ENCODE data around the gene TKTL1. TPM values are rescaled to one million over a fixed set of nuclear protein-coding genes. Genes with fewer than 3 reads are reported as not detected.

The TKTL1 gene
- total and polyA plus RNA-seq, 12 donors = 0.16 to 1.1 (median 0.53) TPM; not detected in 6

DNA sequence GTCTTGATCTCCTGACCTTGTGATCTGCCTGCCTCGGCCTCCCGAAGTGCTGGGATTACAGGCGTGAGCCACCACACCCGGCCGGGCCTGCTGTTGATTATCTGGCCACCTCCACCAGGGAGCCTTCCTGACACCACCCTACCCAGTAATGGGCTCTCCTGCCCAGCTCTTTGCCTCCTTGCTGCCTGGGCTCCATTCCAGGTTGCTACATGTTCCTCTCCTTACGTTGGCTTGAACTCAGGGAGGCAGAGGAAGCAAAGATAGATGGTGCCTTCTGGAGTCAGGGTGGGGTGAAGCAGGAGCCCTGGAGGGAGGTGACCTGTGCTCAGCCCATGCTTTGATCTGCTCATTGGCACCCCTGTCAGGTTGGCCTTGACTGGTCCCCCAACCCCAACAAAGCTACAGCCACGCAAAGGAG is 52.5 kb downstream of the TKTL1 start:
- H3K27me3 ChIP-seq = no peaks in the 10 kb centered on the region
- H3K36me3 ChIP-seq (replicated peaks in 1 of 2) = peaks cover 0 to 43% of the 10 kb centered on the region in 2 donors
- no peak overlapping the region for H3K27ac ChIP-seq
- H3K4me1 ChIP-seq (replicated peaks in 1 of 2) = no peaks in the 10 kb centered on the region
- intact Hi-C loops (cut with DNase I) = no loop called here
- peak in 1 of 7 donors; percentile 29 for DNase-seq
- 73 to 78% (median 78%) methylated on average over 7 of the region's 7 CpGs; no CpG with 5 or more reads in 1 of the 4 donors for WGBS, 4 donors
- TF ChIP-seq, protein P1, sequence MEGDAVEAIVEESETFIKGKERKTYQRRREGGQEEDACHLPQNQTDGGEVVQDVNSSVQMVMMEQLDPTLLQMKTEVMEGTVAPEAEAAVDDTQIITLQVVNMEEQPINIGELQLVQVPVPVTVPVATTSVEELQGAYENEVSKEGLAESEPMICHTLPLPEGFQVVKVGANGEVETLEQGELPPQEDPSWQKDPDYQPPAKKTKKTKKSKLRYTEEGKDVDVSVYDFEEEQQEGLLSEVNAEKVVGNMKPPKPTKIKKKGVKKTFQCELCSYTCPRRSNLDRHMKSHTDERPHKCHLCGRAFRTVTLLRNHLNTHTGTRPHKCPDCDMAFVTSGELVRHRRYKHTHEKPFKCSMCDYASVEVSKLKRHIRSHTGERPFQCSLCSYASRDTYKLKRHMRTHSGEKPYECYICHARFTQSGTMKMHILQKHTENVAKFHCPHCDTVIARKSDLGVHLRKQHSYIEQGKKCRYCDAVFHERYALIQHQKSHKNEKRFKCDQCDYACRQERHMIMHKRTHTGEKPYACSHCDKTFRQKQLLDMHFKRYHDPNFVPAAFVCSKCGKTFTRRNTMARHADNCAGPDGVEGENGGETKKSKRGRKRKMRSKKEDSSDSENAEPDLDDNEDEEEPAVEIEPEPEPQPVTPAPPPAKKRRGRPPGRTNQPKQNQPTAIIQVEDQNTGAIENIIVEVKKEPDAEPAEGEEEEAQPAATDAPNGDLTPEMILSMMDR (IDR thresholded peaks at IDR 0.05) = no peak
- TF ChIP-seq POLR2A (IDR thresholded peaks at IDR 0.05) = no peak
- H3K9me3 ChIP-seq (replicated peaks in 1 of 3) = no peaks in the 10 kb centered on the region
- H3K4me3 ChIP-seq = no peak overlapping the region

DNA sequence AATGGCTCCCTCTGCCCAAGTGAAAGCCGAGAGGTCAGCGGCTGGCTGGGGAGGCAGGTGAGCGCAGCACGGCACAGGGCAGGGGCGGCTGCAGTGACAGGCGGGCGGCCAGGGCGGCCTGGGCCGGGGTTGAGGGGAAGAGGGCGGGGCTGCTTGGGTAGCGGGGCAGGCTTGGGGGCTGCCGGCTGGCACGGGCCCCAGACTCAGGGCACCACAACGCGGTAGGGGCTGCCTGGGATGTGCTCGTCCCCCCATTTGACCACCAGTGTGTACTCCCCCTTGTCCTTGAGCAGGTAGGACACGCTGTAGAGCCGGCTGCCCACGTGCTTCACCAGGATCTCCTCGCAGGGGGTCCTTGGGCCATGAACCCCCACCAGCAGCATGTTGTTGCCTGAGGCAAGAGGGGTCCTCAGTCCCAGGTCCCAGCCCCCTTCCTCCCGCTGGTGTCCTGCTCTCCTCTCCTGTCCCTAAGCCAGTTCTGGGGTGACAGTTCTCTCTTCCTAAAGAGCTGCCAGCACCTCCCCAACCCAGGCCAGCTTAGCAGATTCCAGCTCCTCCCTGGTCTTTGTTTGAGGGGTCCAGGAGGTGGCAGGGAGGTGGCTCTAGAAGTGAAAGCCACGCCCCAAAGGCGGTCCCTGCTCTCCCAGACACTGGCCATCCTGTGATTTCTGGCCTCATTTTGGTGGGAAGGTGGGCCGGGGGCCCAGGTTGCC is 53.2 kb downstream of the TKTL1 start:
- Histone ChIP-seq H3K36me3 (replicated peaks in 1 of 2) (peaks cover 0 to 50% of the 10 kb centered on the region in 2 donors), H3K27me3 (no peaks in the 10 kb centered on the region), H3K27ac (no peak overlapping the region), H3K4me1 (replicated peaks in 1 of 2) (no peaks in the 10 kb centered on the region), H3K4me3 (no peak overlapping the region), H3K9me3 (replicated peaks in 1 of 3) (no peaks in the 10 kb centered on the region)
- intact Hi-C loops (cut with DNase I) = no loop called here
- no peak for DNase-seq
- TF ChIP-seq, protein P1 (IDR thresholded peaks at IDR 0.05) = no peak
- TF ChIP-seq POLR2A (IDR thresholded peaks at IDR 0.05) = no peak
- WGBS, 4 donors = 89 to 93% (median 91%) methylated on average over 23 to 24 of the region's 24 CpGs; no CpG with 5 or more reads in 1 of the 4 donors

DNA sequence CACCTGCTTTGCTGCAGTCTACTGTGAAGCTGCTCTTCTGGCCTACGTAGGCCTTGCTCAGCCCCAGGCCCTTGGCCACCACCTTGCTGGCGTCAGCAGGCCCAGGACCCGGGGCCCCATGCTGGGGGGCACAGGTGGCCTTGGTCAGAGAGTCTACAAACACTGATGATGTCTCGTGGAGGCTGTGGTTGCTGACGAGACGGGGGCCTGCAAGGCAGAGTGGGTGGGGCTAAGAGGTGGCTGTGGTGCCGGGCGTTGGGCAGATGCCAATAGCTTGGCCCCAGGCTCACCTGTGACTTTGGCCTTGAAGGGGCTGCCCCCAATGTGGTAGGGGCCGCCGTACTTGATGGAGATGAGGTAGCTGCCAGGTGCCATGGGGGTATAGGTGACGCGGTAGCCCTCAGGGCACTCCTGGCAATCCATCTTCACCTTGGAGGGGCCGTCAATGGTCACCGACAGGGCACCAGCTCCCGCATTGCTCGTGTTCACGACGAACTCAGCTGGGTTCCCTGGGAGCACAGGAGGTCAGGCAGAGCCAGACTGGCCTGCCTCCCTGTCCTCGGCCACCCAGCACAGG is 53.9 kb downstream of the TKTL1 start:
- peaks cover 0 to 56% of the 10 kb centered on the region in 2 donors for H3K36me3 ChIP-seq (replicated peaks in 1 of 2)
- no peak for DNase-seq
- WGBS, 4 donors = 72 to 82% (median 76%) methylated on average over 6 to 19 of the region's 19 CpGs

DNA sequence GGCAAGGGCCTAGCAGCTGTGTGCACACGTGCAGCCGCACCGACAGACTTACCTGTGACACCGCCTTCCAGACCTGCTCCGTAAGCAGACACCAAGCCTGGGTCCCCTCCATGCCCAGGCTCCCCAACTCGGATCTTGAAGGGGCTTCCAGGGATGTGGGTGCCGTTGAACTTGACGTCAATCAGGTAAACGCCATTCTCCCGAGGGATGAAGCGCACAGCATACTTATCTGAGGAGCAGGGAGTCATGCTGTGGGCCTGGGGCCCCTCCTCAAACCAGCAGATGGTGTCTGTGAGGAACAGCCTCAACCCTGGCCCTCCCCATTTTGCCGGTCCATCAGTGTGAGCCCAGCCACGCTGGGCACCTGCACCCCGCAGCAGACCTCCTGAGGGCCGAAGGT is 54.4 kb downstream of the TKTL1 start:
- peaks cover 0 to 62% of the 10 kb centered on the region in 2 donors for H3K36me3 ChIP-seq (replicated peaks in 1 of 2)
- no peaks in the 10 kb centered on the region for H3K27me3 ChIP-seq
- H3K4me1 ChIP-seq (replicated peaks in 1 of 2) = no peaks in the 10 kb centered on the region
- H3K9me3 ChIP-seq (replicated peaks in 1 of 3) = no peaks in the 10 kb centered on the region
- no peak overlapping the region for H3K27ac ChIP-seq
- TF ChIP-seq POLR2A (IDR thresholded peaks at IDR 0.05) = no peak
- TF ChIP-seq, protein P1 (IDR thresholded peaks at IDR 0.05) = no peak
- intact Hi-C loops (cut with DNase I) = no loop called here
- no peak overlapping the region for H3K4me3 ChIP-seq
- no peak for DNase-seq
- 85 to 100% (median 91%) methylated on average over 1 to 15 of the region's 15 CpGs for WGBS, 4 donors

More for the DNA sequence above, 53.9 kb downstream of the TKTL1 start:
- H3K4me1 ChIP-seq (replicated peaks in 1 of 2) = no peaks in the 10 kb centered on the region
- no peak overlapping the region for H3K27ac ChIP-seq
- H3K27me3 ChIP-seq = no peaks in the 10 kb centered on the region
- no peak for TF ChIP-seq POLR2A (IDR thresholded peaks at IDR 0.05)
- TF ChIP-seq, protein P1 (IDR thresholded peaks at IDR 0.05) = no peak
- intact Hi-C loops (cut with DNase I) = no loop called here
- no peaks in the 10 kb centered on the region for H3K9me3 ChIP-seq (replicated peaks in 1 of 3)
- no peak overlapping the region for H3K4me3 ChIP-seq
